ENCODE results near the gene AP1M2.

The AP1M2 gene

GRCh38 chr19:10582091-10582490, 5.0 kb downstream of the AP1M2 start (continued):
- TF ChIP-seq, protein P1, sequence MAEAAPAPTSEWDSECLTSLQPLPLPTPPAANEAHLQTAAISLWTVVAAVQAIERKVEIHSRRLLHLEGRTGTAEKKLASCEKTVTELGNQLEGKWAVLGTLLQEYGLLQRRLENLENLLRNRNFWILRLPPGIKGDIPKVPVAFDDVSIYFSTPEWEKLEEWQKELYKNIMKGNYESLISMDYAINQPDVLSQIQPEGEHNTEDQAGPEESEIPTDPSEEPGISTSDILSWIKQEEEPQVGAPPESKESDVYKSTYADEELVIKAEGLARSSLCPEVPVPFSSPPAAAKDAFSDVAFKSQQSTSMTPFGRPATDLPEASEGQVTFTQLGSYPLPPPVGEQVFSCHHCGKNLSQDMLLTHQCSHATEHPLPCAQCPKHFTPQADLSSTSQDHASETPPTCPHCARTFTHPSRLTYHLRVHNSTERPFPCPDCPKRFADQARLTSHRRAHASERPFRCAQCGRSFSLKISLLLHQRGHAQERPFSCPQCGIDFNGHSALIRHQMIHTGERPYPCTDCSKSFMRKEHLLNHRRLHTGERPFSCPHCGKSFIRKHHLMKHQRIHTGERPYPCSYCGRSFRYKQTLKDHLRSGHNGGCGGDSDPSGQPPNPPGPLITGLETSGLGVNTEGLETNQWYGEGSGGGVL (tag by site-specific recombination; IDR thresholded peaks at IDR 0.05) = no peak
- TF ChIP-seq GLI4 (tag by site-specific recombination; IDR thresholded peaks at IDR 0.05) (no peak), ZNF521 (tag by site-specific recombination; IDR thresholded peaks at IDR 0.05) (no peak), ZNF157 (tag by site-specific recombination; IDR thresholded peaks at IDR 0.05) (no peak), OSR2 (tag by site-specific recombination; IDR thresholded peaks at IDR 0.05) (no peak), ZNF174 (tag by site-specific recombination; IDR thresholded peaks at IDR 0.05) (no peak)
- TF ChIP-seq, protein P2, sequence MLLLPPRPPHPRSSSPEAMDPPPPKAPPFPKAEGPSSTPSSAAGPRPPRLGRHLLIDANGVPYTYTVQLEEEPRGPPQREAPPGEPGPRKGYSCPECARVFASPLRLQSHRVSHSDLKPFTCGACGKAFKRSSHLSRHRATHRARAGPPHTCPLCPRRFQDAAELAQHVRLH (tag by site-specific recombination; IDR thresholded peaks at IDR 0.05) = no peak

DNA sequence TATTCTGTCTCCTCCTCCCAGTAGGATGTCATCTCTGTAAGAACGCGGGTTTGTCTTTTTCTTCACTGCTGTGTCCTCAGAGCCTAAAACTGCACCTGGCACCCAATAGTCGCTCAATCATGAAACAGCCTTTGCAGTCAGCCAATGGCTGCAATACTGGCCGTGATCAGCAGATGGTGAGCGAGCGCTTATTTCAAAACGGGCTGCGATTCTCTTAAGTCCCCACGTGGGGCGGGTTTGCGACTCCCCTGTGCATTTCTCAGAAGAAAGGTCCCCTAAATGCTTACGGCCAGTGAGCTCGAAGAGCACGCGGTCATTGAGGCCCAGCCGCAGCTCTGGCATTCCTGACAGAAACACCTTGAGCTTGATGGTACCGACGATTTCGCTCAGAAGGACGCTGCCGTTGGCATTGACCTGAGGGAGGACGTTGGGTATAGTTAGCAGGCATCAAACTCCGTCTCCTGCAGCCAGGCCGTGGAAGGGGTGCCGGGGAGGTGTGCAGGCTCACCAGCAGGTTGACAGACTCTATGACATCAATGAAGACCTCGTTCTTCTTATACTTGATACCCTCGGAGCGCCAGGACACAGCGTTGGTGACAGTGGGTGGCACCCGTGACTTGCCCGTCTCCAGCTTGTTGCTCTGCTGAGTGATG, 6.0 kb downstream of the AP1M2 start:
- ChIA-PET POLR2A (interaction anchor here (0.6 to 2.3 kb wide), 6 partner anchors 44 to 120 kb away, joined by 3 to 13 read pairs (median 4); partner anchors contain the start of genes QTRT1 and SLC44A2), CTCF (interaction anchor here (0.6 to 7.9 kb wide), 46 partner anchors 9 to 373 kb away, joined by 3 to 243 read pairs (median 4); partner anchors contain the start of genes CDKN2D, DNM2, KRI1 and QTRT1)
- H3K4me1 ChIP-seq (ENCODE audit: control insufficient read depth, insufficient read depth, low read length) = no peaks in the 10 kb centered on the region
- H3K4me3 ChIP-seq (ENCODE audit: low read depth, low read length) = no peak overlapping the region
- H3K36me3 ChIP-seq (ENCODE audit: control insufficient read depth in 2 of 2, insufficient read depth in 1 of 2, low read length in 2 of 2) = no peaks in the 10 kb centered on the region
- H3K9me3 ChIP-seq (ENCODE audit: control insufficient read depth, insufficient read depth, low read depth, low read length) = no peaks in the 10 kb centered on the region
- H3K27ac ChIP-seq (ENCODE audit: extremely low read depth, low read depth, low read length) = no peak overlapping the region
- TF ChIP-seq MZF1 (tag by site-specific recombination; IDR thresholded peaks at IDR 0.05; ENCODE audit: borderline replicate concordance) (no peak), SCRT2 (tag by site-specific recombination; IDR thresholded peaks at IDR 0.05) (0 out of 2 replicates have a peak, but pooled peaks have one; percentile 34), KLF10 (tag by site-specific recombination; IDR thresholded peaks at IDR 0.05) (peak; percentile 41; the same call in 1 of the 2 replicates), ZNF600 (tag by site-specific recombination; IDR thresholded peaks at IDR 0.05) (peak; percentile 86), ZNF274 (IDR thresholded peaks at IDR 0.05; ENCODE audit: low read length) (no peak), ZNF274 (tag by site-specific recombination; IDR thresholded peaks at IDR 0.05; ENCODE audit: borderline replicate concordance) (no peak), PRDM4 (tag by site-specific recombination; IDR thresholded peaks at IDR 0.05) (0 out of 2 replicates have a peak, but pooled peaks have one; percentile 38), ZNF335 (tag by site-specific recombination; conservative IDR thresholded peaks at IDR 0.05) (peak; percentile 87), ZNF654 (tag by site-specific recombination; IDR thresholded peaks at IDR 0.05; ENCODE audit: low read depth) (peak; percentile 95), GLIS2 (tag by site-specific recombination; IDR thresholded peaks at IDR 0.05) (peak; percentile 25; the same call in 1 of the 2 replicates), GLIS1 (tag by site-specific recombination; IDR thresholded peaks at IDR 0.05) (peak; percentile 10; the same call in 1 of the 2 replicates), ZNF366 (tag by site-specific recombination; conservative IDR thresholded peaks at IDR 0.05) (no peak), EGR2 (tag by site-specific recombination; IDR thresholded peaks at IDR 0.05; ENCODE audit: low read depth) (no peak), PRDM10 (tag by site-specific recombination; IDR thresholded peaks at IDR 0.05) (0 out of 2 replicates have a peak, but pooled peaks have one; percentile 40), SP7 (tag by site-specific recombination; IDR thresholded peaks at IDR 0.05) (0 out of 2 replicates have a peak, but pooled peaks have one; percentile 37), ZNF394 (tag by site-specific recombination; IDR thresholded peaks at IDR 0.05; ENCODE audit: borderline replicate concordance) (0 out of 2 replicates have a peak, but pooled peaks have one; percentile 28), ZNF621 (tag by site-specific recombination; IDR thresholded peaks at IDR 0.05) (no peak), ZNF2 (tag by site-specific recombination; IDR thresholded peaks at IDR 0.05) (peak; percentile 63; the same call in 1 of the 2 replicates)
- TF ChIP-seq, protein P3, sequence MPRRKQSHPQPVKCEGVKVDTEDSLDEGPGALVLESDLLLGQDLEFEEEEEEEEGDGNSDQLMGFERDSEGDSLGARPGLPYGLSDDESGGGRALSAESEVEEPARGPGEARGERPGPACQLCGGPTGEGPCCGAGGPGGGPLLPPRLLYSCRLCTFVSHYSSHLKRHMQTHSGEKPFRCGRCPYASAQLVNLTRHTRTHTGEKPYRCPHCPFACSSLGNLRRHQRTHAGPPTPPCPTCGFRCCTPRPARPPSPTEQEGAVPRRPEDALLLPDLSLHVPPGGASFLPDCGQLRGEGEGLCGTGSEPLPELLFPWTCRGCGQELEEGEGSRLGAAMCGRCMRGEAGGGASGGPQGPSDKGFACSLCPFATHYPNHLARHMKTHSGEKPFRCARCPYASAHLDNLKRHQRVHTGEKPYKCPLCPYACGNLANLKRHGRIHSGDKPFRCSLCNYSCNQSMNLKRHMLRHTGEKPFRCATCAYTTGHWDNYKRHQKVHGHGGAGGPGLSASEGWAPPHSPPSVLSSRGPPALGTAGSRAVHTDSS (tag by site-specific recombination; IDR thresholded peaks at IDR 0.05) = no peak
